Lower leg skin (tissue), 3 donors: ENCODE results near the gene CCDC69.

Experiments
- POLR2A ChIP-seq, 2 donors: fragments of 450-650 bp; IDR thresholded peaks; one replicate each; pipeline ENCODE4 v1.6.1; 2016 to 2017; ENCODE audit warnings: antibody characterized with exemption in 2 of 2, mild to moderate bottlenecking in 1 of 2, moderate library complexity in 1 of 2
- TF ChIP-seq, protein P1 (sequence below), 3 donors: fragments of 450-650 bp; IDR thresholded peaks; one replicate each; pipeline ENCODE4 v1.5.1; 2016; ENCODE audit warnings: antibody characterized with exemption in 3 of 3, mild to moderate bottlenecking in 3 of 3, moderate library complexity in 2 of 3

DNA sequence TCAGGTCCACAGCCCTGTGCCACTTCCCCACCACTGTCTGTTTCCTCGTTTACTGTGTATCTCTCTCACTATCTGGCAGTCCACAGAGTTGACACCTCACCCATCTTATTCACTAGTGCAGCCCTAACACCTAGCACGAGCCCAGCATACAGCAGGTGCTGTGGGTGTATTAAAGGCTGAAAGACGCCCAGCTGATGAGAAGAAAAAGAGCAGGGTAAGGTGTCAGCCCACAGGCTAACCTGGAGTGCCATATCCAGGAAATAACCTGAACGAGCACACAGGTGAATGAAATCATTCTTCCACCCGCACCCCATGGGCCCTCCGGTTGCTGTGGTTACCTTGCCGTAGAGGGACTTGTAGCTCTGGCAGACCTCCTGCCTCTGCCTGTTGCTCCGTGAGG lies 84.9 kb downstream of the CCDC69 start:
- TF ChIP-seq, protein P1, sequence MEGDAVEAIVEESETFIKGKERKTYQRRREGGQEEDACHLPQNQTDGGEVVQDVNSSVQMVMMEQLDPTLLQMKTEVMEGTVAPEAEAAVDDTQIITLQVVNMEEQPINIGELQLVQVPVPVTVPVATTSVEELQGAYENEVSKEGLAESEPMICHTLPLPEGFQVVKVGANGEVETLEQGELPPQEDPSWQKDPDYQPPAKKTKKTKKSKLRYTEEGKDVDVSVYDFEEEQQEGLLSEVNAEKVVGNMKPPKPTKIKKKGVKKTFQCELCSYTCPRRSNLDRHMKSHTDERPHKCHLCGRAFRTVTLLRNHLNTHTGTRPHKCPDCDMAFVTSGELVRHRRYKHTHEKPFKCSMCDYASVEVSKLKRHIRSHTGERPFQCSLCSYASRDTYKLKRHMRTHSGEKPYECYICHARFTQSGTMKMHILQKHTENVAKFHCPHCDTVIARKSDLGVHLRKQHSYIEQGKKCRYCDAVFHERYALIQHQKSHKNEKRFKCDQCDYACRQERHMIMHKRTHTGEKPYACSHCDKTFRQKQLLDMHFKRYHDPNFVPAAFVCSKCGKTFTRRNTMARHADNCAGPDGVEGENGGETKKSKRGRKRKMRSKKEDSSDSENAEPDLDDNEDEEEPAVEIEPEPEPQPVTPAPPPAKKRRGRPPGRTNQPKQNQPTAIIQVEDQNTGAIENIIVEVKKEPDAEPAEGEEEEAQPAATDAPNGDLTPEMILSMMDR (IDR thresholded peaks at IDR 0.05), result no peak
- TF ChIP-seq POLR2A (IDR thresholded peaks at IDR 0.05), result no peak
